ENCODE results near the gene RNF213.

- no peak for TF ChIP-seq CTCF (IDR thresholded peaks at IDR 0.05)
- TF ChIP-seq POLR2A (IDR thresholded peaks at IDR 0.05) = no peak
Observed at GRCh38 chr17:80256034-80256350, 4.7 kb upstream of the RNF213 start.

Data from adrenal gland (tissue), 5 donors.